Activated CD4-positive, CD25-positive, alpha-beta regulatory T cell treated with anti-CD3 and anti-CD28 coated beads, Interleukin-2, amount 50 U/mL, for 24 hours (primary cell): ENCODE results near the gene PSEN1.

ENCODE experiments used
- ATAC-seq, 2 donors: fragments of 150-1000 bp; cut with Tn5 transposase; one replicate each; pipeline ENCODE4 v1.10.0; 2021; ENCODE audit warnings: mild to moderate bottlenecking in 1 of 2, moderate library complexity in 1 of 2

PSEN1 gene

GRCh38 chr14:73254247-73255004 lies 118.1 kb downstream of the PSEN1 start:
- no peak for ATAC-seq

DNA sequence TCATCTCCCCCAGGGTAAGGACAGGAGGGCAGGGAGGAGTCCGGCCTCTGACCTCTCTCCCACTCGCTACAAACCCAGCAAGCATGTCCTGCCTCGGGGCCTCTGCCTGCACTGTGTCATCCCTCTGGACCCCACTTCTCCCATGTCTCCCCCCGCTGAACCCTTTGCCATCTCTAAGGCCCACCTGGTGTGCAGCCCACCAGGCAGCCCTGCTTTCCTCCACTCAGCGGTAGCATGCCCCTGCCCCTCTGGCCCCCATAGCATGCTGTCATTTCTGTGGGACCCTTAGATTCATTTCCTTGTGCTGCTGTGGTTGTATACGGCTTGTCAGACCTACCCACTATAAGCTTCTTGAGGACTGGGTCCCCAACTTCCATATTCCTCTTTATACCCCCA lies 118.7 kb downstream of the PSEN1 start:
- no peak for ATAC-seq

DNA sequence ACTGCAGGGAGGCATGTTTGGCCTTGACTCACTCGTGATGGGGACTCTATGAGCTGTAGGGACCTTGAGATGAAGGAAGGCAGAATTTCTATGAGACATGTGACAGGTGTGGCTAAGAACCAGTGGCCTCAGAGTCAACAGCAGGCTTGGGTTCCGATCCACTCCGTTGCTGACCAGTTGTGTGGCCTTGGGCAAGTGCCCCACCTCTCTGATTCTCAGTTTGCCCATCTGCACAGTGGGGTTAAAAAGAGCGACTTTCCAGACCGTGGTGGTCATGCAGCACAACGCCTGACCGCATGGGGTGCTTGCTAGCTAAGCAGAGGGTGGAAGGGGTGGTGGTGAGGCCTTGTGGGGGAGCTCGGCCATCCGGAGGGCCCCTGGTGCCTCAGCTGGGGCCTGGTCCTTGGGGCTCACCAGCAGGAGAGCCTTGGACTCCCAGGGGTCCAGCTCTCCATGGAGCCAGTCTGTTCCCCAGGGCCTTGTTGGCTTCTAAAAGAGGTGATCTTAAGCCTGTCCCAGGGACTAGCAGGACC lies 119.5 kb downstream of the PSEN1 start:
- ATAC-seq = no peak

DNA sequence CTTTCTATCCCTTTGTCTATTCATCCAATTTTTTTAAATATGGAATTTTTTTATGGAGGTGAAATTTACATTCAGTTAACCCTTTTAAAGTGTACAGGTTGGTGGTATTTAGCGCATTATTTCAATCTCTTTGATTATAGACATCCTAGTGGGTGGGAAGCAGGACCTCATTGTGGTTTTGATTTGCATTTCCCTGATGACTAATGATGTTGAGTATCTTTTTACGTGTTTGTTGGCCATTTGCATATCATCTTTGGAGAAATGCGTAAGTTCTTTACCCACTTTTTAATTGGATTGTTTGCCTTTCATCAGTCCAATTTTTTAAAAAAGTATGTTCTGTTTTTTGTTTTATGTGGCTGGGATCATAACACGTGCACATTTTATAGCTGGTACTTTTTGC lies 121.8 kb downstream of the PSEN1 start:
- peak in 1 of 2 donors; percentile 28 for ATAC-seq

DNA sequence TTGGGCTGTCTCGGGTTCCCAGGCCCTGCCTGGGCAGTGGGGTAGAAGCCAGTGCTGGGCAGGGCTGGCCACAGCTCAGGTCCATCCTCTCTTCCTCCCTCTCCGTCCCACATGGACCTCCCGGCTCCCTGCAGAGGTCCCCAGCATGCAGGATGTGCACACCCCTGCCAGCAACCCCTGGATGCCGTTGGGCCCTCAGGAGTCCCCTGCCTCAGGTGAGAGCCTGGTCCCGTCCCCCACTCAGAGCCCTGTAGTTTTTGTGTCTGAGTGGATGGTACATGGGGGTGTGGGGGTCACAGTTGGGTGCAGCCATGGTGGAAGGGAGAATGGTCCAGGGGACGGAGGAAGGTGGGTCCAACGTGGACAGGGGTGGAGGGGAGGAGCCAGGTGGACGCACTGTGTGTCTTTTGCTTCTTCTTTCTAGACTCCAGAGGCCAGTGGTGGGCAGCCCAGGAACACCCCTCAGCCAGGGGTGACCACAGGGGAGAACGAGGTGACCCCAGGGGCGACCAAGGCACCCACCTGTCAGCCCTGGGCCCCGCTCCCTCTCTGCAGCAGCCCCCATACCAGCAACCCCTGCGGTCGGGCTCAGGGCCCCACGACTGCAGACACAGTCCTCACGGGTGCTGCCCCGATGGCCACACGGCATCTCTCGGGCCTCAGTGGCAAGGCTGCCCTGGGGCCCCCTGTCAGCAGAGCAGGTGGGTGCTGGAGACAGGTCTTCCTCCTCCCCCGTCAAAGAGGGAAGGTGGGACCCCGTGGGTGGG lies 122.7 kb downstream of the PSEN1 start:
- ATAC-seq = no peak

GRCh38 chr14:73259837-73260236 lies 123.5 kb downstream of the PSEN1 start:
- no peak for ATAC-seq

- ATAC-seq = no peak
Measured at GRCh38 chr14:73260574-73260973, 124.3 kb downstream of the PSEN1 start.

GRCh38 chr14:73261075-73261474 lies 124.8 kb downstream of the PSEN1 start:
- no peak for ATAC-seq

- no peak for ATAC-seq
Measured at GRCh38 chr14:73261520-73262426, 125.5 kb downstream of the PSEN1 start.

GRCh38 chr14:73262427-73263183 lies 126.3 kb downstream of the PSEN1 start:
- ATAC-seq = peak in 1 of 2 donors; percentile 12

GRCh38 chr14:73263606-73264005 lies 127.3 kb downstream of the PSEN1 start:
- no peak for ATAC-seq

GRCh38 chr14:73264080-73264884 lies 128.0 kb downstream of the PSEN1 start:
- no peak for ATAC-seq

DNA sequence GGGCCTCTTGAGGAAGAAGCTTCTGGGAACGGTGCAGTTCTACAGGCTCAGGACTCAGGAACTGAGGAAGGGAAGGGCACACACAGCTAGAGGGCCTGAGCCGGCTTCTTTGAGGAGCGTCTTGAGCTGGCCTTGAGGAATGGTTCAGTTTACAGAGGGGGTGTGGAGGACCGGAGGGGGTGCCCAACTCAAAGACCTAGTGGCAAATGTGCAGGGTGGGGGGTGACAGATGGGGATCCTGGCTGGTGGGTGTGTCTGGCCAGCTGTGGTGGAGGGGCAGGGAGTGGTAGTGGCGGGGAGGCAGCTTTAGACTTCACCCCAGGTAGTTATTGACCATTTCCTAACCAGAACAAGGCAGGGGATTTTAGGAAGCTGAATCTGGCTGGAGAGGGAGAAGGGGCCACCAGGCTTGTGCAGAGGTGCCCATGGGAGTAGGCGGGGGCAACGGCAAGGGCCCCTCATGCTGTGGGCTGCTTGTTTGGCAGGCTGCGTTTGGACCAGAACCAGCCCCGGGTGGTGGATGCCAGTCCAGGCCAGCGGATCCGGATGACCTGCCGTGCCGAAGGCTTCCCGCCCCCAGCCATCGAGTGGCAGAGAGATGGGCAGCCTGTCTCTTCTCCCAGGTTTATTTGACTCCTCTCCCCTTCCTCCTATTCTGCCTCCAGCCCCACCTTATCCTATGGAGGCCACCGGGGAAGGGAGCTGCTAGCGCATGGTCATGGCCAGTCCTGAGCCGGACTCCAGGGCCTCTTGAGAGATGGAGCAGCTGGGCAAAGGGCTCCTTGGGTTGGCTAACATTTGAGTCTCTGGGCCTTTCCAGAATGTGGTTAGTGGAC lies 128.8 kb downstream of the PSEN1 start:
- no peak for ATAC-seq

GRCh38 chr14:73265721-73266046 lies 129.4 kb downstream of the PSEN1 start:
- ATAC-seq = no peak

DNA sequence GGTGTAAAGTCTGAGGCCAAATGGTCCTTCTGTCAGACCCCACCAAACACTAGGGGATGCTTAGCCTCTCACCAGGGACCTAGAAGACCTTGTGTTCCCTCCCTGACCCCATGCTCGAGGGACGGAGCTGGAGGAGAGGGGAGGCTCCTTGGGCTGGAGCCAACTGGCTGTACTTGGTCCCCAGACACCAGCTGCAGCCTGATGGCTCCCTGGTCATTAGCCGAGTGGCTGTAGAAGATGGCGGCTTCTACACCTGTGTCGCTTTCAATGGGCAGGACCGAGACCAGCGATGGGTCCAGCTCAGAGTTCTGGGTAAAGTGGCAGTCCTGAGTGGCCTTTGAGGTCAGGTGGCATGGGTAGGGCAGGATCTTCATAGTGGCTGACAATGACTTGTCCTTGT lies 130.0 kb downstream of the PSEN1 start:
- no peak for ATAC-seq

- no peak for ATAC-seq
Measured at GRCh38 chr14:73267474-73267873, 131.2 kb downstream of the PSEN1 start.

- peak; percentile 19 to 35 for ATAC-seq
Measured at GRCh38 chr14:73269729-73270531, 133.6 kb downstream of the PSEN1 start.

GRCh38 chr14:73272393-73272792 lies 136.1 kb downstream of the PSEN1 start:
- ATAC-seq = no peak
